GM13977 (cell line): ENCODE measurements around the gene FAM181B.

ENCODE experiments used
- DNase-seq: peaks from one replicate; pipeline ENCODE4 v3.0.0; 2012; ENCODE audit warnings: low spot score
- in situ Hi-C: fragments of 300-500 bp; cut with MboI; formaldehyde crosslinking; loops from one replicate; pipeline ENCODE4 v1.12.0; 2022; ENCODE audit warnings: low sequenced_read_pairs, low pct_unique_long_range_greater_than_20kb, mixed read lengths, inconsistent platforms; ENCODE audit not compliant: unreplicated experiment
- TF ChIP-seq, protein P1 (sequence below): IDR thresholded peaks from 2 replicates; pipeline ENCODE4 v1.5.1; 2012; ENCODE audit warnings: mild to moderate bottlenecking, control low read depth; ENCODE audit not compliant: insufficient read depth; ENCODE audit errors: extremely low read depth, missing control alignments

FAM181B gene

DNA sequence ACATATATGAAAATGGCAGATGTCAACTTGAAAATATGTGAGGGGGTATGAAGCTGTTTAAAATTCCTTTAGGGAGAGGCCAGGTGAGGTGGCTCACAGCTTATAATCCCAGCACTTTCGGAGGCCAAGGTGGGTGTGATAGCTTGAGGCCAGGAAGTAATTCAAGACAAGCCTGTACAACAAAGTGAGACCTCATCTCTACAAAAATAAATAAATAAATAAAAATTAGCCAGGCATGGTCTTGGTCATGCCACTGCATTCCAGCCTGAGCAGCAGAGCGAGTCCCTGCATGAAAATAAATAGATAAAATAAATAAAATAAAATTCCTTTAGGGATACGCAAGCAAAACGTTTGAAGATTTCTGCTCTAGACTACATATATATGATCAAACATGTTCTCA, 38.1 kb upstream of the FAM181B start:
- TF ChIP-seq, protein P1, sequence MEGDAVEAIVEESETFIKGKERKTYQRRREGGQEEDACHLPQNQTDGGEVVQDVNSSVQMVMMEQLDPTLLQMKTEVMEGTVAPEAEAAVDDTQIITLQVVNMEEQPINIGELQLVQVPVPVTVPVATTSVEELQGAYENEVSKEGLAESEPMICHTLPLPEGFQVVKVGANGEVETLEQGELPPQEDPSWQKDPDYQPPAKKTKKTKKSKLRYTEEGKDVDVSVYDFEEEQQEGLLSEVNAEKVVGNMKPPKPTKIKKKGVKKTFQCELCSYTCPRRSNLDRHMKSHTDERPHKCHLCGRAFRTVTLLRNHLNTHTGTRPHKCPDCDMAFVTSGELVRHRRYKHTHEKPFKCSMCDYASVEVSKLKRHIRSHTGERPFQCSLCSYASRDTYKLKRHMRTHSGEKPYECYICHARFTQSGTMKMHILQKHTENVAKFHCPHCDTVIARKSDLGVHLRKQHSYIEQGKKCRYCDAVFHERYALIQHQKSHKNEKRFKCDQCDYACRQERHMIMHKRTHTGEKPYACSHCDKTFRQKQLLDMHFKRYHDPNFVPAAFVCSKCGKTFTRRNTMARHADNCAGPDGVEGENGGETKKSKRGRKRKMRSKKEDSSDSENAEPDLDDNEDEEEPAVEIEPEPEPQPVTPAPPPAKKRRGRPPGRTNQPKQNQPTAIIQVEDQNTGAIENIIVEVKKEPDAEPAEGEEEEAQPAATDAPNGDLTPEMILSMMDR, result no peak
- in situ Hi-C loops, result no loop called here
- DNase-seq, result no peak

DNA sequence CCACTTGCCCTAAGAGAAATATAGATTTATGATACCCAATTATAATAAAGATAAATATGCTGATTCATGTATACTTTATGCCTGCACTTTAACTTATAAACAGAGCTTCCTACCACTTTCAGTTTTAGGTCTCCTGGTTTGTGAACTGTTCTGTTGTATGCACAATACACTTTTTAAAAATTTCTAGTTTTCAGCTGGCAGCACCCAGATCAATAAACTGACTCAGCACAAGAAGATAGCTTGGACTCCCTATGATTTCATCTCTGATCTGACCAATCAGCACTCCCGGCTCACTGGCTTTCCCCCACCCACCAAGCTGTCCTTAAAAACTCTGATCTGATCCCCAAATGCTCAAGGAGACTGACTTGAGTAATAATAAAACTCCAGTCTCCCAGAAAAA, 33.5 kb upstream of the FAM181B start:
- in situ Hi-C loops, result no loop called here
- DNase-seq, result no peak
- TF ChIP-seq, protein P1, result no peak

DNA sequence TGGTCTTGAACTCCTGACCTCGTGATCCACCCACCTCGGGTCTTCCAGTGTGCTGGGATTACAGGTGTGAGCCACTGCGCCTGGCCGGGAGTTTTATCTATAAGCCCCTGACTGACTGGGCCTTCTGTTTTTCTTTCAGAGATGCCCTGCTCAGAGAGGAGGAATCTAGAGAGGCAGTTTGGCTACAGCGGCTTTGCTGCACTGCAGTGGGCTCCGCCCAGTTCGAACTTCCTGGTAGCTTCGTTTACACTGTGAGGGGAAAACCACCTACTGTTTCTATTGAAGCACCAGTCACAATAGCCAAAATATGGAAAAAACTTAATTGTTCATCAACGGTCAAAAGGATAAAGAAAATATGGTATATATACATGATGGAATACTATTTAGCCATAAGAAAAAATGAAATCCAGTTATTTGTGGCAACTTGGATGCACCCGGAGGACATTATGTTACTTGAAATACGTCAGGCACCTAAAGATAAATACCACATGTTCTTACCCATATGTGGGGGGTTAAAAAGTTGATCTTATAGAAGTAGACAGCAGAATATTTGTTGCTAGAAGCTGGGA, 31.9 kb upstream of the FAM181B start:
- TF ChIP-seq, protein P1, result no peak
- in situ Hi-C loops, result no loop called here
- DNase-seq, result no peak

DNA sequence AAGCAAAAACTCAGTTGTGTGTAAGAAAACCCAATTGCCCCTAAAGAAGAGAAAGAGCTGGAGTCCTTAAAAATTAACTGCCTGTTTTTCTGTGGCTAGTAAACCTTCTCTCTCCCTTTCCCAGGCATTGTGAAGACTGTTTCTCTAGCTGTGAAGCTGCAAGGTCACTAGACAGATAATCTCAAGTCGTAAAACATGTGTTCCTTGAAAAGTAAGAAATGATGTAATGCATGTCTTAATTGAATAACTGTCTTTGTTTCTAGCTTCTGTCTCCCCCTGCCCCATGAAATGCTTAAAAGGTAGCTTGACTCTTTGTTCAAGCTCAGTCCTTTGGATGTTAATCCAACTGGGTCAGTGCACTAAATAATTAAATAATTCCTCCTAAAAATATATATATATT, 29.5 kb upstream of the FAM181B start:
- in situ Hi-C loops, result no loop called here
- TF ChIP-seq, protein P1, result no peak

DNA sequence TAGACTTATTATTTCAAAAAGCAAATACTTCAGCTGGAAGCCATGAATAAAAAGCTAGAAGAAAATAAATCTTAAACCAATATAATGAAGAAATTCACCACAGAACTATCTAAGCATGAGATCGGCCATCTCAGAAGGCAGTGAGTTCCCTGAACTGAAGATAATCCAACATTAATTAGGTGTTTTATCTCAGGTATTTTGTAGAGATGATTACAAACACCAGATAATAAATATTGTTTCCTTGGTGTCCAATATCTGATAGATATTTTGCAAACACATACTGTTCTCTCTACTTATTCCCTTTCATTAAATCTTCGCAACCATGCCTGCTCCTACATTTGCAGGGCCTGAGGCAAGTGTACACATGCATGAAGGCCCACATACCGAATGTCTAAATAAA, 26.0 kb upstream of the FAM181B start:
- DNase-seq, result no peak
- in situ Hi-C loops, result no loop called here
- TF ChIP-seq, protein P1, result no peak

More for the DNA sequence above, 29.5 kb upstream of the FAM181B start:
- DNase-seq, result no peak

DNA sequence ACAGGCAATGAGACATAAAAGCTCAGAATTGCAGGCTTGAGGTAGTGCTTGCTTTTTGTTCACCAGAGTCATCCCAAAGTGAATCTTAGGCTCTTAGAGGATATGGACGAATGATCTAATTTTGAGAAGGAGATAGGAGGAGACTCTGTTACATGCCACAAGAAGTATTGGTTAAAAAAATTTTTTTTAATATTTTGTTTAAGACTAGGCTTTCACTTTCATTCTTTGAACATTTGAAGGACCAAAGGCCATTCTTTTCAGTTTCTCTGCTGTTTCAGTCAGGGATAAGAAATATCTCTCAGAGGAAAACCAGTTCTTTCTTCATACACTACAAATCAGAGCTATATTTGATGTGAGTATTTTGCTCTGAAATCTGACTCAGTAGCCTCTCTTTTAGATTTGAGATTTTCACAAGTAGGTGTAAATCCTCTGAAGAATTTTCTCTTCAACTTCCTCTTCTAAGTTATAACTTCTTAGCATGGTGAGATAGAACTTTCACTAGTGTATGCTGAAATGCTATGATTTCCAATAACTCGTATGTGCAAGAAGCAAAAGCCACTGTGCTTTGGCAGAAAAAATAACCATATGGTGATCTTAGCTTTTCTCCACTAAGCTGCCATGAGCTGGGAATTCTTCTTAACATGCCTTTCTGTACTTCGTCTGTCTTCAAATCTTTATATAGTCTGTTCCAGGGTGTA, 24.1 kb upstream of the FAM181B start:
- in situ Hi-C loops, result no loop called here
- DNase-seq, result no peak
- TF ChIP-seq, protein P1, result no peak
